ENCODE measurements around the gene MTA3. TPM values are rescaled to one million over a fixed set of nuclear protein-coding genes. Genes with fewer than 3 reads are reported as not detected.

MTA3 gene
- total and polyA plus RNA-seq, 2 of the 8 experiments (the other 6 are each of a cell fraction or from before 2014, with no cell fraction given) = 125 to 184 TPM

- Histone ChIP-seq H3K9me3 (ENCODE audit: insufficient read depth in 2 of 2, low read depth in 1 of 2, low read length in 1 of 2) (no peaks in the 10 kb centered on the region), H3K4me3 (ENCODE audit: extremely low read depth in 1 of 4, insufficient read depth in 2 of 4, low read depth in 3 of 4, low read length in 4 of 4) (no peak overlapping the region), H3K23me2 (ENCODE audit: low read depth, low read length) (peaks cover 9% of the 10 kb centered on the region; the same call in 1 of the 2 replicates), H2BK12ac (ENCODE audit: low read depth, low read length) (no peak overlapping the region), H3K27me3 (replicated peaks in 1 of 4; ENCODE audit: control insufficient read depth in 3 of 4, extremely low read depth in 1 of 4, insufficient read depth in 3 of 4, low read length in 3 of 4) (peaks cover 0 to 10% (median 8%) of the 10 kb centered on the region in 4 experiments; a peak in 6 of 7 replicates), H3K36me3 (ENCODE audit: control insufficient read depth in 2 of 4, insufficient read depth in 4 of 4, low read length in 3 of 4) (no peaks in the 10 kb centered on the region), H4K20me1 (replicated peaks in 1 of 2; ENCODE audit: control insufficient read depth in 1 of 2, insufficient read depth in 2 of 2, low read length in 2 of 2) (no peaks in the 10 kb centered on the region), H2BK15ac (ENCODE audit: low read length) (no peak overlapping the region), H3K9ac (replicated peaks in 1 of 4; ENCODE audit: extremely low read depth in 1 of 4, low read depth in 3 of 4, low read length in 3 of 4) (no peak overlapping the region), H2AFZ (ENCODE audit: low read length) (no peak overlapping the region), H3K79me2 (ENCODE audit: control insufficient read depth in 1 of 2, insufficient read depth in 2 of 2, low read length in 2 of 2) (no peaks in the 10 kb centered on the region), H3K4ac (replicated peaks; ENCODE audit: insufficient read length, low read depth, low read length) (no peak overlapping the region), H4K91ac (replicated peaks; ENCODE audit: insufficient read length, low read length) (no peak overlapping the region), H3K23ac (ENCODE audit: insufficient read length) (no peak overlapping the region), H2BK5ac (ENCODE audit: low read depth, low read length) (no peak overlapping the region), H3K14ac (ENCODE audit: insufficient read length) (no peak overlapping the region), H2BK20ac (ENCODE audit: low read length) (no peak overlapping the region), H4K5ac (ENCODE audit: insufficient read length, low read depth, low read length) (no peak overlapping the region), H2AK5ac (ENCODE audit: low read depth, low read length) (no peak overlapping the region), H4K8ac (ENCODE audit: extremely low read depth, insufficient read depth, low read length) (no peak overlapping the region), H3K79me1 (ENCODE audit: low read depth, low read length) (no peaks in the 10 kb centered on the region), H2BK120ac (replicated peaks; ENCODE audit: low read depth, low read length) (no peak overlapping the region), H3K27ac (ENCODE audit: low read depth, low read length) (no peak overlapping the region), H3K4me1 (replicated peaks in 1 of 4; ENCODE audit: control insufficient read depth in 3 of 4, insufficient read depth in 4 of 4, low read length in 3 of 4) (peaks cover 2 to 6% (median 4%) of the 10 kb centered on the region in 4 experiments; a peak in 6 of 7 replicates), H3K56ac (replicated peaks; ENCODE audit: insufficient read length, low read depth, low read length) (no peak overlapping the region), H3K18ac (ENCODE audit: extremely low read depth, low read length) (no peak overlapping the region), H3K4me2 (ENCODE audit: insufficient read depth in 1 of 2, low read depth in 2 of 2, low read length in 2 of 2) (no peak overlapping the region)
- ChIA-PET CTCF (ENCODE audit: partially characterized antibody) (interaction anchor here (0.9 to 1.5 kb wide), 3 partner anchors 14 to 103 kb away, joined by 3 to 6 read pairs (median 3); no protein-coding TSS in a partner anchor), POLR2A (ENCODE audit: partially characterized antibody) (interaction anchor here (1.2 kb wide), 1 partner anchor 13 kb away, joined by 5 read pairs; no protein-coding TSS in a partner anchor)
- 99% methylated on average over 7 of the region's 7 CpGs; no CpG with 5 or more reads in 1 of the 2 experiments for WGBS, 2 experiments (ENCODE audit: extremely low coverage in 1 of 2, insufficient coverage in 1 of 2, insufficient read length in 1 of 2, insufficient replicate concordance in 2 of 2, low coverage in 1 of 2, low lambda C conversion rate in 2 of 2, missing lambda C conversion rate in 1 of 2)
- FAIRE-seq (no peak), DNase-seq (ENCODE audit: low read depth in 1 of 2, low spot score in 2 of 2) (no peak)
- TF ChIP-seq CTCF (IDR thresholded peaks at IDR 0.05; ENCODE audit: control extremely low read depth in 1 of 3, insufficient read depth in 1 of 3, low read depth in 1 of 3, low read length in 3 of 3) = no peak
- no peak for TF ChIP-seq CTBP2 (IDR thresholded peaks at IDR 0.05; ENCODE audit: borderline replicate concordance, insufficient read depth, insufficient read length, low read length)
- no peak for TF ChIP-seq TAF7 (optimal IDR thresholded peaks at IDR 0.05; ENCODE audit: borderline replicate concordance, low read depth, low read length)
- no peak for TF ChIP-seq CBX5 (IDR thresholded peaks at IDR 0.05; ENCODE audit: low read depth, low read length)
- no peak for TF ChIP-seq BCL11A (IDR thresholded peaks at IDR 0.05; ENCODE audit: low read depth in 2 of 2, low read length in 2 of 2)
These were observed 228.2 kb downstream of the MTA3 start for GRCh38 chr2:42796427-42797248.

Data from H1 (cell line).